IMR-90 (cell line): ENCODE data around the gene ST8SIA2.

ENCODE experiments used
- CTCF ChIP-seq: conservative IDR thresholded peaks from 2 replicates; pipeline ENCODE4 v1.5.1; 2012; ENCODE audit warnings: mild to moderate bottlenecking, low read depth, low read length, improper control_type of control experiment
- MAFK ChIP-seq: IDR thresholded peaks from 2 replicates; pipeline ENCODE4 v1.6.1; 2012; ENCODE audit warnings: low read depth, low read length, improper control_type of control experiment
- MAZ ChIP-seq: IDR thresholded peaks from 2 replicates; pipeline ENCODE4 v1.6.1; 2012; ENCODE audit warnings: low read depth, mild to moderate bottlenecking, low read length, improper control_type of control experiment, moderate library complexity, borderline replicate concordance
- POLR2A ChIP-seq: IDR thresholded peaks from 2 replicates; pipeline ENCODE4 v1.6.1; 2012; ENCODE audit warnings: mild to moderate bottlenecking, low read depth, low read length
- RAD21 ChIP-seq: IDR thresholded peaks from 2 replicates; pipeline ENCODE4 v1.6.1; 2012; ENCODE audit warnings: low read length, improper control_type of control experiment

GRCh38 chr15:92467245-92467644 is 73.6 kb downstream of the ST8SIA2 start:
- TF ChIP-seq MAZ (no peak), MAFK (no peak), CTCF (no peak), POLR2A (no peak), RAD21 (no peak)
